Measurements from ENCODE around the gene AKT3. TPM values are rescaled to one million over a fixed set of nuclear protein-coding genes. Genes with fewer than 3 reads are reported as not detected.
A peak's percentile ranks its signal among the peaks of the same experiment; 100 is the strongest.

Gene AKT3
- total RNA-seq, 1 experiment from 2014 or later: 26.7 TPM

DNA sequence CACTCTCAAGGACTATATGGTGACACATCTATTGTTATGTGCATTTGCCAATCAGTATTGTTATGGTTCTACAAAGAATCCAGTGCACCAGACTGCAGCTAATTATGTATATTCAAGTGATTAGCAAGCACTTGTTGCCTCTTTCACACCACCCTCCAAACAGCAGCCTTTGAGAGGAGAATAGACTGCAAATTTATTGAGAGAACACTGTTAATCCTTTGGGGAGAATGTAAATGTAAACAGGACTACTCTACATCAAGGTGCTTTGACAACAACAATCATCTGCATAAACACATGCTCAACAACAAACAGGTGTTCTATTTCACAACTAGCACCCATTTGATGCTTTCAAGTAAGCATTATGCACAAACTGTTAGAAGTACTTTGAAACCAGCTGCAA lies 117.4 kb downstream of the AKT3 start:
- no peak for DNase-seq (ENCODE audit: low read depth)

DNA sequence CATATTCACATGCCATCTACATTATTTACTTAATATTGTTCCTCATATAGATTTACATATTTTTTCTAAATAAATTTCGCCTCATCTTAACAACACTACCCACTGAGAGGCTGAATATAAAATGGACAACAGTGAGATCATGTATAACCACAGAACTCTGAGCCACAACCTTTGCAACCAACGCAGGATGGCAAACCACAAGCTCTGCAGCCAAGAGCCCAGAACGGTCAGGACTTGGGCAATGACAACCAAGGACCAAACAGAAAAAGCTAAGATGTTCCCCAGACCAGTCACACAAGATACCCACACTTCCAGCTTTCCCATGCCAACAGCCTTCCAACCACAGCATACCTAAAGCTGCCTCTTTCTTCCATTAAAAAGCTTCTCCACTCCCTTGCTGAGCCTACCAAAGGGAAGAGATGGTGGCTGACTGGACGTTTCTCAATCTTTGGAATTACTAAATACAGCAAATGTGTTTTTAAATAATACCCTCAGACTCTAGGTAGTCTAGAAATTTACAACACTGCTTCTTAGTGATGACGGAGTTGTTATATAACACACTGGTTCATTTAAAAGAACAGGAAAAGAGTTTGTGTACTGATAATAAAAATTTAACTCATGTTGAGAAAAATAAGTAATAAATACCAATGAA lies 117.9 kb downstream of the AKT3 start:
- peak; percentile 77 for DNase-seq (ENCODE audit: low read depth)

DNA sequence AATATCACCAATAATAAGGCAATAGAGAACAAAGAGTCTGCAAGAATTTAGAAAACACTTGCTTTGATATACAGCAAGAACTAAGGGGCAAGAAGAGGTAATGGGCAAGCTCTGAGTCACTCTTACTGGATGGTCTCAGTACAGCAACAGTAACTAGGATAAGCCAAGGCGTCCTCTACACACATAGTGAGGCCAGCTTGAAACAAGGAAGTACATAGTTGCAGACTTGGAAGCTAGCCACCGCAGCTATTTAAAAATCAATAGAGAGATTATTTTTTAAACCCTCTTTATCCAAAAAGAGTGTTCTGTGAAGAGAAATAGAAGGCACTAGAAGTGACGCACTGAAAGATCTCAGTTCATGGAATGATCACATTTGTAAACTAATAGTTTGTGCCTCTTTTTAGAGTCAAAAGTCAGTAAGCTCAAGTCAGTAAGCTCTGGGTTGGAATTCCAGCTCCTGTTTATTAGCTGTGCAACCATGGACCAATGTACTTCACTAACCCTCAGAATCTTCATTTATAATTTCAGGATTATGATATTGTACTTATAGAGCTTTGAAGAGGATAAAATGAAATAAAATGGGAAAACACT lies 118.6 kb downstream of the AKT3 start:
- DNase-seq (ENCODE audit: low read depth): peak; percentile 78

DNA sequence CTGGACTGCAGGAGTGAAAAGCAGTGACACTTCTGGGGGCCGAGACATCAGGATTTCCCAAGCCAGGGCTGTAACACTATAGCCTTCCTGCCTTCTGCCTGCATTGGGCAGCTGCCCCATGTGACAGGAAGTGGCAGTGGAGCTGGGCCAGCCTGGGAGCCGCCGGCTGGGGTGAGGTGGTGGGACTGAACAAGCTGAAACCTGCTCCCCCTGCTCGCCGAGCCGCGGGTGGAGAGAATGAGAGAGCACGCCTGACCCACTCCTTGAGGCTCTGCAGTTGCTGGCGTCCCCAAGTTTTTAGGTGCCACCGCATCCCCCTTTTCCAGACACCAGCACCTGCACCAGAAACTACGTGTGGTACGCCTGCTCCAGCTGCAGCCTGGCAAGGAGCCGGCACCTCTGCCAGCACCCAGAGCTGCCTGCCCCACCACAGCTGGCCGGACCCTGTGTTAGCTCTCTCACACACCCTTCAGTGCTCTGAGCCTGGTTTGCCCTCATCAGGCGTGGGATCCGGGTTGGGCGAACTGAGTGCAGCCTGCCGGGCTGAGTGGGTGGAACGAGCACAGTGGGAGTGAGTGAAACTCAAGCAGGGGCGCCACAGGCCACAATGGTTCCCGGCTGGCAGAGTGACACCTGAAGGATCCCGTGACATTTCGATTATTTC lies 119.4 kb downstream of the AKT3 start:
- no peak for DNase-seq (ENCODE audit: low read depth)

DNA sequence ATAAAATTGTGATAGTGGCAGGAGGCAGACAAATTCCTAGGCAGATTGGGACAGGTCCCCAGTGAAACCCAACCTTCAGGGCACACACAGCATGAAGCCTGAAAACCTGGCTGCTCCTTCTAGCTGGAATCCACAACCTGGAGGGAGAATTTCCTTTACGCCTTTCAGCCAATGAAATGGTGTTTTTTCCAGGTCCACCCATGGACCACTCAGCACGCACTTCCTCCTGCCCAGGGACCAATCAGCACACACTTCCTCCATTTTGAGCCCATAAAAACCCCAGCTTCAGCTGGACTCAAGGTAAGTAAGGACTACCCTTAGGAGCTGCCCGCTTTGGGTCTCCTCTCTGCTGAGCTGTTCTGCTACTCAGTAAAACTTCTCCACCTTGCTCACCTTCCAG lies 120.1 kb downstream of the AKT3 start:
- DNase-seq (ENCODE audit: low read depth): no peak

DNA sequence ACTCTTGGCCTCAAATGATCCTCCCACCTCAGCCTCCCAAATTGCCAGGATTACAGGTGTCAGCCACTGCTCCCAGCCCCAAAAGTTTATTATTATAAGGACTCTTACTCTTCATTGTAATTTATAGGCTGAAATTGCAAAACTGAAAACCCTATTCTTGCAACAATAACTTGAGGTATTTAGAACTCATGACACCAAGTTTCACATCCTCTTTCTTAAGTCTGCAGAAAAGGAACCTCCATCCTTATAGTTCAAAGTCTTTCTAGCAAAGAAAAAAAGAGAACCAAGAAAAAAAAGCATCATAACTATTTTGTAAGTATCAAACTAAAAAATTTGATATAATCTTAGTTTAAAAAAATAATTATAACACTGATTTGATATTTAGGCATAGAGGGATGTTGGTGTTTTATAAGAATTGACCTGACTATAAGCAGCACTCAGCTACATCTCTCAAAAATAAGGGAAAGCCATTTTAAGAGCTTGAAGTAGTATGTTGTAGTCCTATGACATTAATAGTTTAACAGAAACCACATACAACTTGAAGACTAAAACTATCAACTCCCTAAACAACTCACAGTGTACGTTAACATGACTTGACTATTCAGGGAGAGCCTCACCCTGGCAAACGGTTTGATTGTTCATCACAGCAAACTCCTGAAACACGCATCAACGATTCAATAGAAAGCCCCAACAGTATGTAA lies 122.4 kb downstream of the AKT3 start:
- no peak for DNase-seq (ENCODE audit: low read depth)

DNA sequence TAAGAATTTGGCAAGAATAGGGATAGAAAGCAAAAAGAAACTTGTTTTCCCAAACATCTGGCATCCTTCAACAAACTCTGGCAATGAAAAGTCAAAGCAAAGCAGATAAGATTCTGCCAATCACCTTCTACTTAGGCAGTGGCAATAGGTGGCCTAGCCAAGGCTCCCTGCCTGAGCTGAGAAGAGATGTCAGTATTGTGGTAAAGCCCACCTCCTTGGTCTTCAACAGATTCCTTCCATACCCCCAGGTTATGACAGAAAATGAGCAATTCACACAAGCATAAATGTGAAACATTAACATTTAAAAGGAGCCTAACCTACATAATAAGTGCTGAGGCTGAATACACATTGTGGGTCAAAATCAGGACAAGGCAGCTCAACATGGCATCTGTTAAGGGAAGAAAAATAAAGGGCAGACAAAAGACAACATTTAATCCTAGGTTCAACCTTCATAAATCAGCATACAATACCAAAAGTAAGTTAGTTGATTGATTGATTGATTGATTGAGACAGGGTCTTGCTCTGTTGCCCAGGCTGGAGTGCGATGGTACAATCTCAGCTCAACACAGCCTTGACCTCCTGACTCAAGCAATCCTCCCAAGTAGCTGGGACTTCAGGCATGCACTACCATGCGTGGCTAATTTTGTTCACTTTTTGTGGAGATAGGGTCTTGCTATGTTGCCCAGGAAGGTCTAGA lies 123.1 kb downstream of the AKT3 start:
- DNase-seq (ENCODE audit: low read depth): no peak

DNA sequence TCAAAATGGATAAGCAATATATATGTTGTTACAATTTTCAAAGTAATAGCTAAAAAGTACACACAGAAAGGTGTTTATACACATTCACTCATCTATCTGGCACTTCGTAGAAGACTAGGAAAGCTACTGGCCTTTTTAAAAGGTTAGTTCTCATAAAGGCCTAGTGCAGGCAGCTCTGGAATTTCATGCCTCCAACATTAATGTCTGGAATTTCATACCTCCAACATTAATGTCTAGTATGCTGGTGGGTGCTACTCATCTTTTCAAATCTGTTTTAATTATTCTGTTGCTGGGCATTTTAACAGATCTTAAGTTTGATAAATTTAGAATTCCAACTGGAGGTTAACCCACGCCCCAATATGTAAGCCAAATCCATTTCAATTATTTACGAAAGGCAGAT lies 124.2 kb downstream of the AKT3 start:
- no peak for DNase-seq (ENCODE audit: low read depth)

DNA sequence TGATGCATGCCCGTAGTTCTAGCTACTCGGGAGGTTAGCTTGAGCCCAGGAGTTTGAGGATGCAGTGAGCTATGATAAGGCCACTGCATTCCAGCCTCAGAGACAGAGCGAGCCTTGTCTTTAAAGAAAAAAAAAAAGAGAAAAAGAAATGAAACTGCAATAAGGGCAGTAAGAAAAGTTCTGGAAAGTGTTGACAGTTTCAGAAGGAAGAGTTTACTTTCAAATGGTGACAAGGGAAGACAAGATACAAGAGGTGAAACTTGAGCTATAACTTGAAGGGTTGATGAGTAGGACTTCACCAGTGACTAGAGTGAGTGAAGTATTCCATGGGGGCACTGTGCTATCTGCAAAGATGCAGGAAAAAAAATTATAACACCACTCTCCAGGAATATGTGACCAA lies 125.0 kb downstream of the AKT3 start:
- no peak for DNase-seq (ENCODE audit: low read depth)

DNA sequence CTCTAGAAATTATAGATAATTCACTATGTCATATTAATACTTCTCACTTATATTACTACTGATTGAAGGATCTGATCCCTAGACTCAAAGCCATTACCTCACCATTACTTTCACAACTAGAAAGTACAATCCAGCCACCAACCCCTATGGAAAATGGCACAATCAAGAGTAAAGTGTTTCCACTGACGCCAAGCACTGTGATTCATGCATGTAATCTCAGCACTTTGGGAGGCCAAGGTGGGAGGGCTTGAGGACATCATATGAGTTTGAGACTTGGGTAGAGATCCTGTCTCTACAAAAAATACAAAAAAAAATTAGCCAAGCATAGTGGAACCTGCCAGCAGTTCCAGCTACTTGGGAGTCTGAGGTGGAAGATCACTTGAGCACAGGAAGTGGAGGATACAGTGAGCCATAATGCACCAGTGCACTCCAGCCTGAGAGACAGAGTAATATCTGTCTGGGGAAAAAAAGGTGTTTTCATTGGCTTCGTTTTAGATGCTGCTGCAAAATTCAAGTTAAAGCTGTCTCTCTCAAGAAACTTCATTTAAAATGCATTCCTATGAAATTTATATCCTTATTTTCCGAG lies 126.5 kb downstream of the AKT3 start:
- DNase-seq (ENCODE audit: low read depth): no peak

DNA sequence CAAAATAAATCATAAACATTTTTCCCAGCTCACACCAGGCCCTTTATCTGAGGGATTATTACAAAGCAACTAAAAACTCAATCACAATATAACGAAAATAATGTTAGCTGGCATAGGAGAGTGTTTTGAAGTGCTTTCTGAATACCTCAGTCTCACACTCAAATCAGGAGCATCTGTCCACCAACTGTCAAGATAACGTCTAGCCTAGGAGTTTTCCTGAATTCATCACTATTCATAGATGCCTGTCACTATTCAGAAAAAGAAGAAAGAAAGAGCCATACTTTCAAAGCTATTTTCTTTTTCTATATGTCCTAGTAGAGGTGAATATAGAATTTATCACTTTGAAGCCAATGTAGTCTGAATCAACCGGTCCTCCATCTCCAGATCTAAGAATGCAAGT lies 127.0 kb downstream of the AKT3 start:
- no peak for DNase-seq (ENCODE audit: low read depth)

DNA sequence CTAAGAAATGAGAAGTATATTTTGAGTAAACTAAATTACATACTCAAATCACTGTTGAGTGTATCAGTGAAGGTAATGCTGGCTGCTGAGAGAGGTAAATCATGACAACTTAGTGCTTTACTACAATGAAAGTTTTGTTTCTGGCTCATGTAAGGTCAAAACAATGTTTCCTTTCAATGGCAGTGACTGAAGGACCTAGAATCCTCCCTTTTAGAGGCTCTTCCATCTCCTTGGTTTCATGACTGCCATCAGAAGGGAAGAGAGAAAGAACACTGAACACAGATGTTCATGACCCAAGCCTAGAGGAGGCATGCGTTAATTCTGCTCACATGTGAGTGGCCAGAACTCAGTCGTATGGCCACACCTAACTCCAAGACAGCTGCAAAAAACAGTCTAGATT lies 130.6 kb downstream of the AKT3 start:
- DNase-seq (ENCODE audit: low read depth): peak; percentile 25

DNA sequence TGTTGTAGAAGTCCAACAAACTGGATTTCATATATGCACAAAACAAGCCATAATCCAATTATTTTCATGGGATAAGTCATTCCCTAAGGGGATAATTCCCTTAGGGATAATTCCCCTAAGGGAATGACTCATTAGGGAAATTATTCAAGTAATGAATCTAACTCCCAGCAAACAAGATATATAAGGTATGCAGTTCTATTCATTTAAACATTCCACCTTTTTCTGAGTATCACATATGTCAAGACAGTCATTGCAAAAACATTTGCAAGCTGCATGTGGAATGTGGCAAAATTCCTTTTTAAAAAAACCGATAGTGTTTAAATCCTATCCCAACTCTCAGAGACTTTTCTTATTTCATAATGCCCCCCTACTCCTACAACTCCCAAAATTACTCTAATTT lies 131.2 kb downstream of the AKT3 start:
- DNase-seq (ENCODE audit: low read depth): peak; percentile 65

DNA sequence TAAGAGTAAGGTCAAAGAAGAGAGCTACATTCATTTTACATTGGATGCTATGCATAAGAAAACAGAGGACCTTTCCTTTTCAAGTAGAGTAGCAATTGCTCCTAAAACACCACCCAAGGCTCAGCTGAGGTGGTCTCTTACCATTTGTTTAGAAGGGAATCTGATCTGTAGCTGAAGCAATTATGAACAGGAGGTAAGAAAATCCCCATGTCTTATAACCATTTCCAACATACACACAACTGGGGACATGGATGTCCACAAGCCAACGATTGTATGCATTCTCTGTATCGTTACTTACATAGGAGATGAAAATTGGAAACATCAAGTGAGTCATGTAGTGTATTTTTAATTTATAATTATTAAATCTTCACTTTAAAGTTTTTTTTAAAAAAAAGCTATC lies 132.0 kb downstream of the AKT3 start:
- no peak for DNase-seq (ENCODE audit: low read depth)

DNA sequence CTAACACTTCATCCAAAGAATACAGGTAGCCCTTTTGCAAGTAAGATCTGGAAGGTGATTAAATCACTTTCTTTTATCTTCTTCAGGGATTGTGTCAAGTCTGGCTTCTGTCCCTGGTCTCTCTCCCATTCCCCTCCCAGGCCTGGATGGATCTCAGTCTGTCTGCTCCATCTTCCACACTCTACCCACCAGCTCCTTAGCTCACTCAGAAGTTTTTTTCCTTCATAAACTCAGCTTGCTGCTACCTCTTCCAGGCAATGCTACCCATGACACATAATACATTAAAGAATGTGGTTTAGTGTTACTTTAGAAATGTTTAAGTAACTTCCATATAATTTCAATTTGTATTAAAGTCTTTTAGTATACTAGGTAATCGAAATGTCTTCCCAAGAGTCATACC lies 133.1 kb downstream of the AKT3 start:
- DNase-seq (ENCODE audit: low read depth): no peak

DNA sequence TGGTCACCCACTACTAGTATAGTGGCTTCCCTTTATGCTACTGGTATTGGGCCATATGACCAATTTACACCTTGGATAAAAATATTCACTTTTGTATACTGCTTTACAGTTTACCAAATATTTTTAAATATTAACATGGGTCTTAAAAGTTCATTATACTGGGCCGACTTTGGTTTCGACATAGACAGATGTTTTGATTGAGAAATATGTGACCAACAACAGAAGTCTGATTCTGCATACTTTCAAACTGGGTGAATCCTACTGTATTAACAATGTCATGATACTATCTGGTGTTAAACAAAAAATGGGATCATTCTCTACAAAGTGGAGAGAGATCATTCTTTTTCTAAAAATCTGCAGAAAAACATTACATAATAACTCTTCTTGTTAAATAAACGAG lies 134.8 kb downstream of the AKT3 start:
- no peak for DNase-seq (ENCODE audit: low read depth)

DNA sequence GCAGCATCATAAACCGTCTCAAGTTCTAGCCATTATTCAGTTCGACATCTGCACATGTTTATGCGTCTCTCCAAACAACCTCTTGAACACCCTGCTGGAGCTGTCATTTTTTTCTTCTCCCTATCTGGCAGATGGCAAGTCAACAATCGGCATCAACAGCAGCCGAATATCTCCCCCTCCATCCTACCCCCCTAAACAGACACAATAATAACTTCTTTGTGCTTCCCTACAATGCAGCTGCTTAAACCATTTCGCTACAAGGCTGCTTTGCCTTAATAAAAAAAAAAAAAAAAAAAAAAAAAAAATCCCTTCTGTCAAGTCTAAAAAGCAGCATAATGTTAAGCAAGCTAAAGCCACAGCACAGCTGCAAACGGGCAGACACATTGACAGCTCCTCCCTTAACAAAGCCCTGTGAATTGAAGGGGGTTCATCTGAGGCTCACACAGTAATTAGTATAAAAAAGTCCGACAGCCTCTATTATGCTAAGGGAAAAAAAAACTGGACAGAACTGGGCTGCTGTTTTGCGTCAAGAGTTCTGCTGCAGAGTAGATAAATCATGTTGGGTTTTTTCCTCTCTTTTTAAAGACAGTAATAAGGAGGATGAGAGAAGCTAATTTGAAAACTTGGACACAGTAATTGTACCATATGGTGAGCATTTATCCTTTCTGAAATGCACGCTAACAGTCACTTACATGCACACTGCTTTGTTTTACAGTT lies 136.4 kb downstream of the AKT3 start:
- DNase-seq (ENCODE audit: low read depth): peak; percentile 72

DNA sequence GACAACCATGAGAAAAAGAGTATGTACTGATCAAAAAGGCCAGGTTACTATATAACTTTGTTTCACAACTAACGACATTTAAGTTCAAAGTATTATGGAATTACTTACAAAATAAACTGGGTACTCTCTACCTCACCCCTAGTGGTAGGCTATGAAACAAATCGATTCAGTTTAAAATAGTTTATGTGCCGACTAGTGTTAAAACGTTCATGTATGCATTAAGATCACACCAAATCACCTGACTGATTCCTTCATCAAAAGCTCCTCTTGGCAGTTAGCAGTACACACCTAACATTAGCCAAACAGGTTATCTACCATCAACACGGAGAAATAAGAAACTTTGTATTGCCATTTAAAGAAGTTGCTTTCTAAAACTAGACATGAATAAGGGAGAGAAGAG lies 137.1 kb downstream of the AKT3 start:
- no peak for DNase-seq (ENCODE audit: low read depth)

DNA sequence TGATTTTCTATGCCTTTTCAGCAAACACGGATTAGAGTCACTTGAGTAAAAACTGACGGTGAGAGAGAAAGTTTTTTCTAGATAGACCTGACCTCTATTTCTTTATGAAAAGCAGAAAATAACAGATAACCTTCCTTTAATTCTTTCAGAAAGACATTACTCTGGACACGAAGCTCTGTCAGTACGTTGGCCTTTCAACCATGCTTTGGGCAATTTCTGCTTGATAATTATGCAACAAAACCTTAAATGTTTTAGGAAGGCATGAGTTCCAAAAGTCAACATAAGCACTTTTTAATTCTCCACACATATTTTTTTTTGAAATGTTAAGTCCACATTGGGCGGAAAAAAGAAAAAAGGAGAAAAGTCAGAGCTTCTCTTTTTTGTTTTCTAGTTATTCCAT lies 137.8 kb downstream of the AKT3 start:
- DNase-seq (ENCODE audit: low read depth): no peak

DNA sequence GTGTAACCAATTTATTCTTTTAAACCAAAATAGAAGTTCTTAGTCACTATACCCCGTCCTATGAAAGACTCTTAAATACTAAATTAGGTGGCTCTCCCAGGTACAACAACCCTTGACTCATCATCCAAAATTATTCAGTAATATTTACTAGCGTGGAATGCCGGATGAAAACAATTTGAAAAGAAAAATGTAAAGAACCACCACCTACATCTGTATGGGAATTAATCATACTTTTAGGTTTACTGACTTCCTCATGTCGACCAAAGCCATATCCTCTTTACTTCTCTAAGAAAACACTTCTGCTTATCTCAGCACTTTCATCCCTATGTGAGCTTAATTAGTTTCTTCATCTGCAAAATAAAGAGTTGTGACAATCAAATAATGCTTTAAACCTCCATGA lies 139.6 kb downstream of the AKT3 start:
- DNase-seq (ENCODE audit: low read depth): no peak

DNA sequence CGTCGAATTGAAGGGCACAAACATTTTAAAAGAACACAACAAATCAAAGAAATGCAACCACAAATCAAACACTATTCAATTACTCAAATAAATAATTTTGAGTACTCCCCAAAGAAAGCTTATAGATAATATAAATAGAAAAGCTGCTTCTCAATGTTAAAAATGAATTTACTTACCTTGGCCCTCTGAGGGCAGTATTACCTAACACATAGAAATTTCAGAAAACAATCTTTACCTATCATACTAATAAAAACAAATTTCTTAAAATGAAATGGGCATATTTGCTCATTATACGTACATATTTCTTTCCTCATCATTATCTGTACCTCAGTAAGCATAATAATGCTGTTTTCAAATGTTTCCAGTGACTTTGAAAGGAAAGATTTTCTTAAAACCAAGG lies 141.8 kb downstream of the AKT3 start:
- DNase-seq (ENCODE audit: low read depth): no peak

All from RPMI7951 (cell line).